NB4 (cell line): ENCODE data around the gene ACVR1.

ENCODE experiments used
- CTCF ChIP-seq: IDR thresholded peaks from one replicate; pipeline ENCODE4 v1.5.1; 2012; ENCODE audit warnings: low read depth, low read length
- MYC ChIP-seq: IDR thresholded peaks from 2 replicates; pipeline ENCODE4 v1.6.1; 2011; ENCODE audit warnings: low read depth, low read length

- no peak for TF ChIP-seq CTCF
- no peak for TF ChIP-seq MYC
Observed at GRCh38 chr2:157808421-157808820, 67.7 kb downstream of the ACVR1 start.
